H4 (cell line): ENCODE measurements around the gene GPR107. TPM values are rescaled to one million over a fixed set of nuclear protein-coding genes. Genes with fewer than 3 reads are reported as not detected.

Experiments
- DNase-seq: peaks from one replicate; pipeline ENCODE4 v3.0.0-alpha.2; 2015; ENCODE audit warnings: low spot score
- total RNA-seq: library from RNA; depleted of rRNA; stranded (reverse); fragments of >200 nt; shearing (Covaris generic); gene quantifications from 2 replicates; pipeline ENCODE4 v1.2.3, GENCODE V29; 2014

The GPR107 gene
- total RNA-seq, 1 experiment from 2014 or later: 21.3 TPM

DNA sequence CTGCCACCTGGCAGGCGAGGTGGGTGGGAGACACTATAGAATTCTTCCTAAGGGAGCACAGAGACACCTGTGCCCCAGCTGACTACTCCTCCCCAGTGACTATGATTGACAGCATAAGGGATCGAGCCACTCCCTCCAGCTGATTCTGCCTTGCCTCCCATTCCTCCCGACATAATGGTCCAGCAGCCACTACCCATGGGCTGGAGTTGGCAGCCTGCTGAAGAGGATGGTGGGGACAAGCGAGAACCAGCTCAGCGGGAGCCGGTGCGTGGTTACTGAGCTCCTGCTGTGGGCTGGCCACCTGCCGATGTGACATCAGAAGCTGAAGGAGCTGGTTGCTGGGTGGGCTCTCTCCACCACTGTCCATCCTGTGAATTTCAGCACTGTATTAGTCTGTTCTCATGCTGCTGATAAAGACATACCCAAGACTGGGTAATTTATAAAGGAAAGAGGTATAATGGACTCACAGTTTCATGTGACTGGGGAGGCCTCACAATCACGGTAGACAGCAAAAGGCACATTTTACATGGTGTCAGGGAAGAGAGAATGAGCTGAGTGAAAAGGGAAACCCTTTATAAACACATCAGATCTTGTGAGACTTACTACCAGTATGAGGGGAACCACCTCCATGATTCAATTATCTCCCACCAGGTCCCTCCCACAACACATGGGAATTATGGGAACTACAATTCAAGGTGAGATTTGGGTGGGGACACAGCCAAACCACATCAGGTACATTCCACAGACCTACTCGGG, 106.4 kb downstream of the GPR107 start:
- DNase-seq: no peak

DNA sequence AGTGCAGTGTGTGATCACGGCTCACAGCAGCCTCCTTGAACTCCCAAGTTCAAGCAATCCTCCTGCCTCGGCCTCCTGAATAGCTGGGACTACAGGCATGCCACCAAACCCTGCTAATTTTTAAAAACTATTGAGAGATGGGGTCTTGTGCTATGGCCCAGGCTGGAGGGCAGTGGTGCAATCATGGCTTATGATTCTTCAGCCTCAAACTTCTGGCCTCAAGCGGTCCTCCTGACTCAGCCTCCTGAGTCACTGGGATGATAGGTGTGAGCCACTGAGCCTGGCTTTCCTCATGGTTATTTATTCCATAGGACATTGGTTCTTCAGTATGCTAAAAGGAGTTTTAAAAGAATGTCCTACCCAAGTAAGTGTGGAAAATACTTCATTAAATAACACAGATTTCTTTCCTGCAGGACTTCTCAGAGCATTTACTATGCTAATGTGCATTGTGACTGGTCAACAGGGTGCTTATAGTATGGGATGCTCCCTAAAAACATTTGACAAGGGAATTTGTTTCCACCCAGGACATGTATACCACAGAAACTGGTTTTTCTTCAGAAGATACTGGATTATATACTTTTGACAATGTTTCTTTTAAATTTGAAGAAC, 107.3 kb downstream of the GPR107 start:
- no peak for DNase-seq

DNA sequence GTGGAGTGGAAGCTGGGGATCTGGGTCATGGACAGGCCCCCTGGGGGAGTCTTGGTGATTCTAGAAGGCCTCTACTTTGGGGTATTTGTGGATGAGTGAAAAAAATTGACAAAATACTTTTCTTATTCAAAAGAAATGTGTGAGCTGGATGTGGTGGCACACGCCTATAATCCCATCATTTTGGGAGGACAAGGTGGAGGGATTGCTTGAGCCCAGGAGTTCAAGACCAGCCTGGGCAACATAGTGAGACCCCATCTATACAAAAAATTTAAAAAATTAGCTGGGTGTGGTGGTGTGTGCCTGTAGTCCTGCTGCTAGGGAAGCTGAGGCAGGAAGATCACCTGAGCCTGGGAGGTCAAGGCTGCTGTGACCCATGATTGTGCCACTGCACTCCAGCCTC, 111.9 kb downstream of the GPR107 start:
- DNase-seq: no peak

DNA sequence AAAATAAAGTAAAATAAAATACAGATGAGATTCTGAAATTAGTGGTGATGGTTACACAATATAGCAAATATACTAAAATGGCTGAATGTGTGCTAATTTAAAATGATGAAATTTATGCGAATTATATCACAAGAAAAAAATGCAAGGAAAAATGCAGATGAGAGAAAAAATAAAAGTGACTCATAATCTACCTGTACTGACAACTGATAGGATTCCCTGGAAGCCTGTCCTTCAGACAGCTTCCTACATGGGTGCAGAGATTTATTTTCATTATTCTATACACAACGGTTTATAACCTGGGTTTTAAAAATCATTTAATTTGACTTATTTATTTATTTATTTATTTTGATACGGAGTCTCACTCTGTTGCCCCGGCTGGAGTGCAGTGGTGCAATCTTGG, 112.7 kb downstream of the GPR107 start:
- no peak for DNase-seq

DNA sequence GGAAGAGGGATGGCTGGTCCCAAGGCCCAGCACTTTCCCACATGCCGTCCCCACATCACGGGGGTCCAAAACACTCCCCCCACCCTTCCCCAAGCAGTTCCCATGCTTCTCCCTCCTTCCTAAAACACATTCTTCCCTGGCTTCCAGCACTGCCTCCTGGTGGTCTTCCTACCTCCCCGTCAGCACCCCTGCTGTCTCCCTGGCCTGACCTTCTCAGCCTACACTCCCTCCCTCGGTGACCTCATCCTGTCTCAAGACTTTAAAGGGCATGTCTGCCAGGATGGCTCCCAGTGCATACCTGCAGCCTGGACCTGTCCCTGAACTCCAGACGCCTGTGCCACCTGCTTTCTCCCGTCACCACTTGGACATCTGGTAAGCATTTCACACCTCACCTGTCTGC, 114.2 kb downstream of the GPR107 start:
- no peak for DNase-seq

DNA sequence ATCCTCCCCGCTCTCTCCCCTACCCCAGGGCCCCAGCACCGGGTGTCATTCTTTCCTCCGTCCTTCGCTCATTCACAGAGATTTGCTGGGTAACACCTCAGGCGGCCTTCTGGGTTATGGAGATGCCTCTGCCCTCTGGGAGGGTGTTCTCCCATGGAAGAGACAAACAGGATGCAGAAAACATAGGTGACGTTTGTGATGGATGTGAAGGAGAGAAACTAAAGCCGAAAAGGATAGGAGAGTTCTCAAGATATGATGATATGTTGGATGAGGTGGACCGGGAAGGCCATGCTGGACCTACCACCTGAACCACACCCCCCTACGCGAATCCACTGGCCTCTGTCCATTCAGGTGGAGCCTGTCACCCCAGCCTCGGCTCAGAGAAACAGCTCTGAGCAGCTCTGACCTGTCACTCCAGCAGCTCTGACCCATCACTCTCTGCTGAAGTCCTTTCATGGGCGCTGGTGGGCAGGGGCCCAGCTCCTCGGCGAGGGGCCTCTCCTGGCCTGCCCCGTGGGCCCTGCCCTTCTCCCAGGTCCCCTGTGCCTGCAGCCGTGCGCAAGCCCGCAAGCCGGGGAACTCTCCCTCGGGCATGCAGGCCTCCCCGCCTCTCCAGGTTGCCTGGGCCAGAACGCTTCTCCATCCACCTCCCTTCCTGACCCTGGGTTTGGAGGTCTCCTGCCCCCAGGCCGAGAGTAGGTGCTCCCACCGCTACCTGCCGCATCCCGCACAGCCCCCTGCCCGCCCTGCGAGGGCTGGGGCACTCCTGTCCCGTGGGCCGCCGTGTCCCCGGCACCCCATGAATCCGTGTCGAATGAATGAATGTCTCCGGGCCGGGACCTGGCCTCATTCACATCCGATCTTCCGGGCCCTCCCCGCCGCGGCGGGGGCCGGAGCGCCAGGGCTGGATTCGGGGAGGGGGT, 117.8 kb downstream of the GPR107 start:
- DNase-seq: no peak

DNA sequence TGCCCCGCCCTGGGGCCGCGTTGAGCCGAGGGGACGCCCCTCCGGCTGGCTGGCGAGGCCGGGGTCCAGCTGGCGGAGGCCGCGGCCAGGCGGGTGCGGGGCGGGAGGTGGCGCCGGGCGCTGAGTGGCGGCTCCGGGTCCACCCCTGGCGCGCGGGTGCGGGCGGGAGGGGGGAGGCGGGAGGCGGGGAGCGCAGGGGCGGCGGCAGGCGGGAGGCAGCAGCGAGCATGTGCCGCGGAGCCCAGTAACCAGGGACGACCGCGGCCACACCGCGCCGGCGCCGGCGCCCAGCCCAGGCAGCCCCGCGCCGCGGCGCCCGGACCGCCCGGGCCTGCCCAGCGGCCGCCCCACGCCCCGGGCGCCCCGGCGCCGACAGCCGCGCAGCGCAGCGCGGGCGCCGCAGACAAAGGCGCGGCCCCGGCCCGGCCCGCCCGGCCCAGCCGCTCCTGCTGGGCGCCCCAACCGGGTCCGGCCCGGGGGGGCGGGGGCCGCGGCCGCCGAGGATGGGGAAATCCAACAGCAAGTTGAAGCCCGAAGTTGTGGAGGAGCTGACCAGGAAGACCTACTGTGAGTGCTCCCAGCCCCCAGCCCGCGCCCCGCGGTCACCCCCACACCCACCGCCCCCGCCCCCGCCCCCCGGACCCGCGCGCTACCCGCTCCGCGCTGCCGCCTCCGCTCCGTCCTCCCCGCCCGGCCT, 118.6 kb downstream of the GPR107 start, which contains the start of gene NCS1:
Gene NCS1 (plus strand): TSS at position 244 of the 697 bp plus-strand sequence. CDS start 260 bp downstream, at position 504.
- DNase-seq: peak; percentile 56

DNA sequence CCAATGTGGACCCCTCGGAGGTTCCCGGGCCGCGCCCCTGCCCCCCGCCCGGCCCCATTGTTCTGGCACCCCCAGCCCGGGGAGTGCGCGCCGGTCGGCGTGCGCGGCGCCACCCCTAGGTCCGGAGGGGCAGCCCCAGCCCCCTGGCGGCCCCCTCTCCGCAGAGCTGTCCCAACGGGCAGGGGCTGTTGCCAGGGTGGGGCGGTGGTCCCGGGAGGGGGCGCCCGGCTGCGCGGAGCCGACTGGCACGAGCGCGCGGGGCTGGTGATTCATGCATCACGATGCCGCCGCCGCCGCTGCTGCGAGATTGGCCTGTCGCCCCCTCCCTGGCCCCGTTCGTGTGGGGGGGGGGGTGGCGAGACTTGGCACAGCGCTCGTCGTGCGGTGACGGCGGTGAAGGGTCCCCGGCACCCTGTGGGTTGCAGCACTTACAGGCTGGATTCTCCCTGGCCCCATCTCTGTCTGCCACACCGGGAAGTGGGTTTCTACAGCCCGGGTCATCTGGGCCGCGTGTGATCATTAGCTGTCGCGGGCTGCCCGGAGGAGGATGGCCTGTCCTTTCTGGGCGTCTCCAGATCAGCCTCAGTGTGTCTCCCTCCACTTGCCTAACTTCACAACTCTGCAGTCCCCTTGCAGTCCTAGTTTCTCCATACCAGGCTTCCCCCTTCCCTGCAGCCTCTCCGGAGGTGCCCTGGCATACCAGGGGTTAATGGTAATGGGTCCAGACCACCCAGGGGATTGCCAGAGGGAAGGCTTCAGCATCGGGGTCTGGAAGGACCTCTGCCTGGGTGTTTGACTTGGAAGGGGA, 119.4 kb downstream of the GPR107 start:
- no peak for DNase-seq

DNA sequence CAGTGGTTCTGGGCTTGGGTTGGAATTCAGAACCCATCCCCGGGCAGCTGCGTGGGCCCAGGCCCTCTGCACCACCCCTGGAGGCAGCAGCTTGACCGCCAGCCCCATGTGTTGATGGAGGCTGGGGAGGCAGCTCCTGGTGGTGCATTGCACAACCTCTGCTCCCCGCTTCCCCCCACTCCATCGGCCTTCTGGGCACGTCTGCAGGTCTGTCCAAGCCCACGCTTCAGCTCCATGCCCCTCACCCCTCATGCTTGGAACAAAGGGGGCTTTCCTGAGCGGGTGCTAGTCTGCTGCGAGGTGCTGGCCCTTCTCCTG, 119.9 kb downstream of the GPR107 start:
- DNase-seq: no peak

DNA sequence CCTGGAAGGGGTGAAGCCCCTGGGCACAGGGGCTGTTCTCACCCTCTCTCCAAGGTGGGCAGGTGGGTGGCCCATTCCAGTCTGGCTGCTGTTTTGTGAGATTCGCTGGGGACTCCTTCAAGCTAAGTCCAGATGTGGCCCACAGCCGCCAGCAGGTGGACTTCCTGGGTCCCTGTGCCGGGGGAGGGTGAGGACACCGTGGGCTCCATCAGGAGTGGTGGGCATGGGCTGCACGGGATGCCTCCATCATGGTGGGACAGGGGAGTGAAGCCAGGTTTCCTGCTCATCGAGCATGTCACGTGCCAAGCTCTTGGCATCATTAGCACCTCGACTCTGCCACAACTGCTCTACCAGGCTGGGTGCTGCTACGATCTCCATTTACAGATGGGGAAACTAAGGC, 120.3 kb downstream of the GPR107 start:
- DNase-seq: no peak

DNA sequence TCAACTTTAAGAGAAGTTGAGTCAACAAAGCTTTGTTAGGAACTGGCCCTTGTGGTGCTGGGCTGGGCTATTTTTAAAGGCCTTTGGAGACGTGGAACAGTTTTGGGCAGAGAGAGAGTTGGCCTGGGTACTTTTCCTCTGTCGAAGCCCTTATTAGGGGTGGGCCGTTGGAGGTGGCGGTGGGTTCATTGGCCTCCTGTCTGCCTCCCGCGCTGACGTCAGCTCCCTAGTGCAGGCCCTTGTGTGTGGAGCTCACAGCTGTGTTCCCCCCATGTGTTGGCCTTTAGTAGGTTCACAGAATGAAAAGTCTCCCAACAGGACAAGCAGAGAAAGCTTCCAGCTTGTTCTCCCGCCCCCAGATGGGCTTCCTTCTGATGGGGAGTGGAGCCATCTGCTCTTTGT, 121.2 kb downstream of the GPR107 start:
- no peak for DNase-seq

DNA sequence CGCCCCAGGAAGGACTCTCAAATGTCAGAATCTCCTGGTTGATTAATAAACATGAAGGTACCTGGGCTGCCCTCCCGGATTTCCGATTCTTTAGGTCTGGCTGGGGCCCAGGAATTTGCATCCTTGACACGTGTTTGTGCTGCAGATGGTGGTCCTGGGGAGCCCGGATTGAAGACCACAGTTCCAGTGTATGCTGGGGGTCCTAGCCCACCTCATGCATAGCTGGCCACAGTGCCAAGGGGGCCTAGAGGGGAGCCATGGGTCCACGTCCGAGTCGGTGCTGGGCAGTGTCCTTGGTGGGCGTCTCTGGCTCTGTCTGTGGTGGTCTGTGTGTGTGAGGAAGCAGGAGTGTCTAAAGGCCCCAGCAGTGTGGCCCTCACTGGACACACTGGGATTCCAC, 121.6 kb downstream of the GPR107 start:
- no peak for DNase-seq

DNA sequence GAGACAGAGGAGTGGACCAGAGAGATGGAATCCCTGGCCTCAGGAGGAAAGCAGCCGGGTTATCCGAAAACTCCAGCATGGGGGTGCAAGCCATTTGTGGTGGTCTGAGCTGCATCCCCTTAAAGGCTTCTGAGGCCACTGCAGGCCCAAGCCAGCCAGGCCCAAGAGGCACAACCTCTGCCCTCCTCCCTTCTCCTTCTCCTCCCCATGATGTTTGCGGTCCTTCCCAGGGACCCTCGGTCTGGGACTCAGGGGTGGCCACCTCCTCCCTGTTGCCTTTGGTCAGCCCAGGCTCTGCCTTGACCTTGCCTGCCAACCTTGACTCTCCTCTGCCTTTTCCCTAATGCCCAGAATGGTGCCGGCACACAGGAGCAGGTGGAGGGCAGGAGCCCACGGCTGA, 123.1 kb downstream of the GPR107 start:
- DNase-seq: no peak

DNA sequence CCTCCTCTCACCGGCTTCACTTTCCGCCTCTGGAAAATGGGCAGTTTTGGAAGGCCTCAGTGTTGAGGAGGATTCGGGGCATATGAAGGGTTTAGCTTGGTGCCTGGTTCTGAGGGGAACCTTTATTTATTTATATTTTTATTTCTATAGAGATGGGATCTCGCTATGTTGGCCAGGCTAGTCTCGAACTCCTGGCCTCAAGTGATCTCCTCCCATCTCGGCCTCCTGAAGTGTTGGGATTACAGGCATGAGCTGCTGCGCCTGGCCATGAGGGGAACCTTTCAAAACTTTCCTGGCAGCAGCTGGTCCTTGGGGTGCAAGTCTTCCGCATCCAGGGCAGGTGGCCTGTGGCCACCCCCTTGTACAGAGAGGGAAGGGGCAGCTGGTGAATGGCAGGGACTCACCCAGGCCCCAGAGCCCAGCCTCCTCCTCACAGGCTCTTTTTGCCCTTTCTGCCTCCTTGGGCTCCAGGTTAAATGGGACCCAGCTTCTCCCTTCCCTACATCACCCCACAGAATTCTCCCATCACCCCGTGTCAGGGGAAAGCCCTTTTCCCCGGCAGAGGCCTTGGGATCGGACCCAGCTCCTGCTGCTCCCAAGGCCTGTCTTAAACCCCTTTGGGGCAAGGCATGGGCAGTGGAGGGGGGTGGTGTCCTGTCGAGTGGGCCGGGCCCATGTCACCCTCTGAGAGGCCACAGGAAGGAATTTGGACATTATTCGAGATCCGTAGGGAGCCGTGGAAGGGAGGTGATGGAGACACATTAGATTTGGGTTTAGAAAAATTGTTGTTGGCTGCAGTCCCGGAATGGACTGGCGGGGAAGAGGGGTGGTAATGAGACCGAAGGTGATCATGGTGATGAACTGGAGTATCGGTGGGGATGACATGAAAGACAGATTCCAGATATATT, 124.4 kb downstream of the GPR107 start:
- DNase-seq: no peak

DNA sequence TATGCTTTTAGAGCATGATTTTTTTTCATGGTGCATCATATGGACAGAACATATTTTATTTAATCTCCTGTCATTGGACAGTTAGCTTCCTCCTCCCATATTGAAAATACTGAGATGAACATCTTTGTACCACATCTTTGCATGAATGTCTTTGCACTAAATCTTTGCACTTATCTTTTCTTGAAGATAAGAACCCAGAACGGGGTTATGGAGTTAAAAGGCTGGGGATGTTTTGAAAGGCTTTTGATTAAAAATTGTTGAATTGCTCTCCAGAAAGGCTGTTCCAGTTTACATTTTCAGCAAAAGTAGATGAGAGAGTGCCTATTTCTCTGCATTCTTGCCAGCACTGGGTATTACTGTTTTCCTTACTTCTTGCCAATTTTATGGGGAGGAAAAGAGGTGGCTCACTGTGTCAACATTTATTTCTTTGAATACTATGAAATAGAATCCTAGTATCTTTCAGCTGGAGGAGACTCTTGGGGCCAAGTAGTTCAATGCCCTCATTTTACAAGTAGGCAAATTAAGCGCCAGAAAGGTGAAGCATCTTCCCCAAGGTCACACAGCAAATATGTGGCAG, 125.7 kb downstream of the GPR107 start:
- no peak for DNase-seq

DNA sequence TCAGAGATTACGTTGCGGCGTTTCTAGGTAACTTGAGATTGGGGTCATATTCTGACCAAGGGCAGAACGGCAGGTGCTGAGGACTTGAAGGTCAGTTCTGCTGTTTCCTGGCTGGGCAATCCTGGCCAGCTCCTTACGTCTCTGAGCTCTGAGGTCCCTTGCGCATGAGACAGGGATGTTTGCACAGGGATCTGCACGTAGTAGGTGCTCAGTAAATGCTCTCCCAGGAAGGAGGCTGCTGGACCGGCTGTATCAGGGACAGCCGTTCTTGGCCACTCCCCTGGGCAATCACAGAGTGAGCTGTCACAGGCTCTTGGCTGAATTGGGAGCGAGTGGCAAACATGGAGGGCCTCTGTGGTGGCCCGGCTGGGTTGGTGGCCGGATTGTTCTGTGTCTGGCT, 126.8 kb downstream of the GPR107 start:
- no peak for DNase-seq

DNA sequence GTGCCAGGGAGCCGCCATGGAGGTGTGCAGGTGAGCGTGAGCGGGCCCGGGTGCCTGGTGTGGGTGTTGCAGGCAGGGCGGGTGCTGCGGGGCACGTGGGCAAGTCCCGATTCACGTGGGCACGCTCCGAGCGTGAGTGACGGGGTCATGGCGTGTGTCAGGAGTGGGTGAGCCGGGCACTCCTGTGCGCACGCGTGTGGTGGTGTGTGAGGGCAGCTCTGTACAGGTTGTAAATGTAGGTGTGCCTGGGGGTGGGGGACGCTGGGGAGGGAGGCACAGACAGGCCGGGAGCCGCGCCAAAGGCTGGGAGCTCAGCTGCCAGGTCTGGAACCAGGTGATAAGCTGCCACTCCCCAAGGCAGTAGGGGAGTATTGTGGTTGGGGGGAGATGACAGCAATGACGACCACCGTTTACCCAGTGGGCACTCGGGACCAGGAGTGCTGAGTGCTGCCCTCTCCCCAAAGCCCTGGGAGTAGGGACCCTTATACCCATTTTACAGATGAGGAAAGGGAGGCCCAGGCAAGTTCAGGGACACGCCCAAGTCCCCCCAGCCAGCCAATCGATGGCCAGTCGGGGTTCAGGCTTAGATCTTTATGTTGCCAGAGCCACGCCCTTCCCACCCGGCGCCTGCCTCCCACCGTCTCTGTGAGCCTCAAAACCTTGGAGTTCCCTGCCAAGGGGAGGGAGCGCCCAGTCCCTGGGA, 128.1 kb downstream of the GPR107 start:
- DNase-seq: no peak

DNA sequence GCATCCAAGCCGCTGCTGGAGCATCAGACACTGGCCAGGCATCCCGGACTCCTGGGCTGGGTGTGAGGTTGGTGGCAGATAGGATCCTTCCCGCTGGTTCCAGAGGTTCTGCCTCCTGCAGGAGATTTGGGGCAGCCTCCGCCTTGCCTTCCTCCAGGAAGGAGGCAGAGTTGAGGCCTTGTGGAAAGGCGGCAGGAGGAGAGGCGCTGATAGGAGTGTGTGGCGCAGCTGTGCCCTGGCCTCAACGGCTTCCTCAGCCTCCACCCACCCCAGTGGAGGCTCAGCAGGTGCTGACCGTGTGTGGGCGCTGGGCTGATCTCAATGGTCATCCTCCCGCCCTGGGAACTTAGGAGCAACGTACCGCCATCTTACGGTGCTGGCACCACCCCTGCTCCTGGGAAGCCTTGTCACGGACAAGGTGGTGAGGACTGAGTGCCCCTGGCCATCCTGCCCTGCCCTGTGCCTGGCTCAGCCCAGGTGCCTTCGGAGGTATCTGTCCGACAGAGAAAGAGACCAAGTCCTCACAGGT, 128.7 kb downstream of the GPR107 start:
- DNase-seq: no peak
